Adrenal gland (tissue), 12 donors: ENCODE data around the gene ENDOG. TPM values are rescaled to one million over a fixed set of nuclear protein-coding genes. Genes with fewer than 3 reads are reported as not detected.
A peak's percentile ranks its signal among the peaks of the same experiment; 100 is the strongest.
"Not testable (repeated sequence)": the region's sequence is repeated elsewhere in the genome, so short reads cannot be mapped to it uniquely, and the experiment has no call there.

Experiments used
- DNase-seq, 7 donors: peaks; one replicate each; pipeline ENCODE4 v3.0.0-alpha.2; 2019 to 2020
- H3K27ac ChIP-seq, 5 donors: fragments of 200-600 bp; sonication (generic) in 4 of 5; 1 replicate in 3 of 5; 2 replicates in 2 of 5; pipeline versions ENCODE4 v1.5.1 to v1.8.0; 2016 to 2020; ENCODE audit warnings: mild to moderate bottlenecking in 1 of 5
- H3K27me3 ChIP-seq: fragments of 200-600 bp; 2 replicates; pipeline ENCODE4 v1.8.0; 2021
- H3K36me3 ChIP-seq, 2 donors: fragments of 200-600 bp; replicated peaks in 1 of 2; 1 replicate in 1 of 2; 2 replicates in 1 of 2; pipeline versions ENCODE4 v1.5.1 to v1.8.0; 2018 to 2022
- H3K4me1 ChIP-seq, 2 donors: fragments of 200-600 bp; replicated peaks in 1 of 2; 1 replicate in 1 of 2; 2 replicates in 1 of 2; pipeline versions ENCODE4 v1.5.1 to v1.8.0; 2018 to 2021
- H3K4me3 ChIP-seq, 4 donors: fragments of 200-600 bp; sonication (generic) in 3 of 4; one replicate each; pipeline ENCODE4 v1.5.1; 2016 to 2018
- H3K9me3 ChIP-seq, 3 donors: fragments of 200-600 bp; sonication (generic) in 1 of 3; replicated peaks in 1 of 3; 1 replicate in 2 of 3; 2 replicates in 1 of 3; pipeline versions ENCODE4 v1.5.1 to v1.8.0; 2016 to 2021
- POLR2A ChIP-seq, 2 donors: fragments of 450-650 bp; IDR thresholded peaks; one replicate each; pipeline ENCODE4 v1.6.1; 2017; ENCODE audit warnings: antibody characterized with exemption in 2 of 2, mild to moderate bottlenecking in 2 of 2, moderate library complexity in 1 of 2
- WGBS, 4 donors: extraction: QIAGEN DNeasy Blood & Tissue Kit in 2 of 4; methylation state at CpG; one replicate each; pipeline versions ENCODE4 v1.1.5 to v1.1.7; 2013 to 2017; 5-methylcytosine and 5-hydroxymethylcytosine counted together
- intact Hi-C, 2 donors: fragments of 100-400 bp; cut with DNase I; formaldehyde crosslinking; loops; one replicate each; pipeline versions ENCODE4 v1.14.1 to v1.15.0; 2022 to 2023
- polyA plus RNA-seq, 3 donors: library from polyadenylated mRNA; stranded (reverse); fragments of 200-250 nt in 2 of 3; fragments of 350-450 nt in 1 of 3; fragmentation: Illumina TruSeq in 1 of 3; extraction: RNeasy Lipid Tissue Mini Kit (QIAGEN cat#74804) in 1 of 3; gene quantifications; one replicate each; pipeline ENCODE4 v1.2.3, GENCODE V29; 2013 to 2014
- total RNA-seq, 9 donors: library from RNA; depleted of rRNA in 4 of 9; stranded (reverse); fragments of >200 nt in 4 of 9; fragments of 120-200 nt in 1 of 9; fragmentation: NEBNext Ultra II Directional in 1 of 9; extraction: Animal tissue kit (Norgen Biotek cat#: 25700) in 1 of 9; gene quantifications; one replicate each; pipeline versions ENCODE4 v1.1.0 to v1.2.4, GENCODE V29; 2013 to 2023
- TF ChIP-seq, protein P1 (sequence below), 6 experiments: fragments of 450-650 bp in 4 of 6; fragments of 200-600 bp in 2 of 6; sonication (generic) in 1 of 6; IDR thresholded peaks; 1 replicate in 5 of 6; 2 replicates in 1 of 6; pipeline versions ENCODE4 v1.5.1 to v1.8.0; 2016 to 2021; ENCODE audit warnings: antibody characterized with exemption in 6 of 6, mild to moderate bottlenecking in 2 of 6, moderate library complexity in 1 of 6
- donor health status: healthy with polysubstance abuse.
- donor health status: Bipolar disorder and iron deficiency.
- donor health status: DM: yes; HTN: yes; CAD: no.
- donor health status: DM: no; HTN: no; CAD: no.
- donor health status: DM: no; HTN: no; CAD: no.
- donor health status: DM: yes; HTN: yes; CAD: no.

Gene ENDOG
- total and polyA plus RNA-seq, 12 donors, result 4.9 to 113 (median 32.1) TPM

DNA sequence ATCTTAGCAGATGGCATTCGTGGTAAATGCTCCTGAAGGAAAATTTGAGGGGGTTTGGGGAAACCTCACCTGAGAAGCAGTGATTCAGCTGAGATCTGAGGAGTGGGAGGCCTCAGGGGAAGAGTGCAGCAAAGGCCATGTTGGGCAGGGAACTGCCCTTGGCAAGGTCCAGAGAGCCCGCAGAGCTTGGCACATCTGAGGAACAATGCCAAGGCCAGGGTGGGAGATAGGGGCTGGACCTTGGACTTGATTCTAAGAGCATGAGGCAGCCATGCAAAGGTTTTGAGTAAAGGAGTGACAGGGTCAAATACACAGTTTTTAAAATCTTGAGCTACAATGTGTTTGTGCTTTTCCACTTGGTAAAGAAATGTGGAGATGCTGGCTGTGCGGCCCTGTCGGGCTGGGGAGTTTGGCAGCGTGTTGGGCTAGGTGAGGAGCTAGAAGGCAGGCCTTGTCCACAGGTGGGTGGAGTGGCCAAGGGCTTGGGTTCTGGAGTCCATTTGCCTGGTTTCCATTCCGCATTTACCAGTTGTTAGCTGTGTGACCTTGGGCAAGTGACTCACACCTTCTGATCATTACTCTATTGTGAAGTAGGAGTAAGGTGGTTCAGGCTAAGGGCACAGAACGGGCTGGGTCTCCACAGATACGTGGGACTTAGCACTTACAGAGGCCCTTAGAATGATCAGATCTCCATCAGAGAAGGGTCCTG lies 25.2 kb upstream of the ENDOG start:
- 36 to 67% (median 47%) methylated on average over 8 of the region's 8 CpGs for WGBS, 4 donors
- peaks cover 7 to 28% of the 10 kb centered on the region in 2 donors for H3K4me1 ChIP-seq
- intact Hi-C loops, result no loop called here

DNA sequence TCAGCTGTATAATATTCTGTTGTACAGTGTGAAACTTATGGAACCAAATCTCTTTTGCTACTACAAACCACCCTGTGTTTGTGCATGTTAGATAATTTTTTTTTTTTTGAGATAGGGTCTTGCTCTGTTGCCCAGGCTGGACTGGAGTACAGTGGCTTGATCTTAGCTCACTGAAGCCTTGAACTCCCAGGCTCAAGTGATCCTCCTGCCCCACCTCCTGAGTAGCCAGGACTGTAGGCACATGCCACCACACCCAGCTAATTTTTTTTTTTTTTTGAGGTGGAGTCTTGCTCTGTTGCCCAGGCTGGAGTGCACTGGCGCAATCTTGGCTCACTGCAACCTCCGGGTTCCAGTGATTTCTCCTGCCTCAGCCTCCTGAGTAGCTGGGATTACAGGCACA lies 23.3 kb upstream of the ENDOG start:
- DNase-seq, H3K27me3 ChIP-seq, H3K4me3 ChIP-seq, intact Hi-C loops, H3K27ac ChIP-seq, H3K9me3 ChIP-seq: not testable (repeated sequence)
- H3K4me1 ChIP-seq, result peaks cover 4 to 21% of the 10 kb centered on the region in 2 donors
- WGBS, 4 donors, result 41 to 55% (median 47%) methylated on average over 2 of the region's 2 CpGs
- peaks cover 0 to 76% of the 10 kb centered on the region in 2 donors for H3K36me3 ChIP-seq

More for the DNA sequence above, 25.2 kb upstream of the ENDOG start:
- peak in 6 of 7 donors; percentile 55 to 73 (median 68) for DNase-seq
- no peak overlapping the region for H3K4me3 ChIP-seq
- no peaks in the 10 kb centered on the region for H3K27me3 ChIP-seq
- peak overlapping the region in 4 of 5 donors; percentile 6 to 80 (median 64) for H3K27ac ChIP-seq
- peaks cover 0 to 61% of the 10 kb centered on the region in 2 donors for H3K36me3 ChIP-seq
- H3K9me3 ChIP-seq, result no peaks in the 10 kb centered on the region
- TF ChIP-seq, protein P1, sequence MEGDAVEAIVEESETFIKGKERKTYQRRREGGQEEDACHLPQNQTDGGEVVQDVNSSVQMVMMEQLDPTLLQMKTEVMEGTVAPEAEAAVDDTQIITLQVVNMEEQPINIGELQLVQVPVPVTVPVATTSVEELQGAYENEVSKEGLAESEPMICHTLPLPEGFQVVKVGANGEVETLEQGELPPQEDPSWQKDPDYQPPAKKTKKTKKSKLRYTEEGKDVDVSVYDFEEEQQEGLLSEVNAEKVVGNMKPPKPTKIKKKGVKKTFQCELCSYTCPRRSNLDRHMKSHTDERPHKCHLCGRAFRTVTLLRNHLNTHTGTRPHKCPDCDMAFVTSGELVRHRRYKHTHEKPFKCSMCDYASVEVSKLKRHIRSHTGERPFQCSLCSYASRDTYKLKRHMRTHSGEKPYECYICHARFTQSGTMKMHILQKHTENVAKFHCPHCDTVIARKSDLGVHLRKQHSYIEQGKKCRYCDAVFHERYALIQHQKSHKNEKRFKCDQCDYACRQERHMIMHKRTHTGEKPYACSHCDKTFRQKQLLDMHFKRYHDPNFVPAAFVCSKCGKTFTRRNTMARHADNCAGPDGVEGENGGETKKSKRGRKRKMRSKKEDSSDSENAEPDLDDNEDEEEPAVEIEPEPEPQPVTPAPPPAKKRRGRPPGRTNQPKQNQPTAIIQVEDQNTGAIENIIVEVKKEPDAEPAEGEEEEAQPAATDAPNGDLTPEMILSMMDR (IDR thresholded peaks at IDR 0.05), result no peak
- TF ChIP-seq POLR2A (IDR thresholded peaks at IDR 0.05), result no peak

DNA sequence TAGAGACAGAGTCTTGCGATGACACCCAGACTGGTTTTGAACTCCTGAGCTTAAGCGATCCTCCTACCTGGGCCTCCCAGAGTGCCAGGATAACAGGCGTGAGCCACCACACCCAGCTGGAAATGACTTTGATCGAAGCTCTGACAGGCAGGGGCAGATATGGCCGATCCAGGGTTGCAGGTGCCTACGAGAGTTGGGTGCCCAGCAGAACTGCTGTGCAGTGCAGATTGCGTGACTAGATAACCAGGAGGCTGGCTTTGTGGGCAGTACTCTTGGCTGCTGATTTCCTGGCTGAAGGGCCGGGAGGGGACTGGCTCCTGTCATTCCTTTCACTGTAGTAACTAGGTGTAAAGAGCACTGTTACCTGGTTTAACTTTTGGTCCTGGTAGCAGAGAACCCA lies 19.4 kb upstream of the ENDOG start:
- H3K4me3 ChIP-seq, result no peak overlapping the region
- no peaks in the 10 kb centered on the region for H3K4me1 ChIP-seq
- TF ChIP-seq, protein P1 (IDR thresholded peaks at IDR 0.05), result no peak
- TF ChIP-seq POLR2A (IDR thresholded peaks at IDR 0.05), result no peak
- DNase-seq, result no peak
- intact Hi-C loops, result no loop called here
- H3K9me3 ChIP-seq, result no peaks in the 10 kb centered on the region
- 66 to 95% (median 89%) methylated on average over 5 to 8 of the region's 8 CpGs for WGBS, 4 donors
- peaks cover 0 to 69% of the 10 kb centered on the region in 2 donors for H3K36me3 ChIP-seq
- no peaks in the 10 kb centered on the region for H3K27me3 ChIP-seq
- H3K27ac ChIP-seq, result no peak overlapping the region

DNA sequence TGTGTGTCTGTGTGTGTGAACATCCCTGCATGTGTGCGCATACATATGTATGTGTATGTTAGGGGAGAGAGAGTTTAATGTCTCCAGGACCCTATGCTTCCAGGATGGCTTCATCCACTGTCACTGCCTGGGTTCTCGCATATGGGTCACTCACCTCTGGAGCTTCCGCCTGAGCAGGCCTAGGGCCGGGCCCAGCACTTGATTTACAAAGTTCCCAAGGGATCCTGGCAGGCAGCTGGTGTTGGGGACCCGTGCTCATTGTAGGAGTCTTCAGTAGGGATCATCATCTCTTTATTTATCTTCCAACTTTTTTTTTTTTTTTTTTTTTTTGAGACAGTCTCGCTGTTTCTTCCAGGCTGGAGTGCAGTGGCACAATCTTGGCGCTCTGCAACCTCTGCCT lies 18.2 kb upstream of the ENDOG start:
- no peak overlapping the region for H3K27ac ChIP-seq
- intact Hi-C loops, result no loop called here
- no peaks in the 10 kb centered on the region for H3K27me3 ChIP-seq
- WGBS, 4 donors, result 95 to 98% (median 96%) methylated on average over 7 of the region's 7 CpGs
- DNase-seq, result no peak
- peaks cover 0 to 72% of the 10 kb centered on the region in 2 donors for H3K36me3 ChIP-seq
- no peaks in the 10 kb centered on the region for H3K9me3 ChIP-seq
- no peak overlapping the region for H3K4me3 ChIP-seq
- H3K4me1 ChIP-seq, result no peaks in the 10 kb centered on the region
- TF ChIP-seq, protein P1 (IDR thresholded peaks at IDR 0.05), result no peak
- no peak for TF ChIP-seq POLR2A (IDR thresholded peaks at IDR 0.05)

DNA sequence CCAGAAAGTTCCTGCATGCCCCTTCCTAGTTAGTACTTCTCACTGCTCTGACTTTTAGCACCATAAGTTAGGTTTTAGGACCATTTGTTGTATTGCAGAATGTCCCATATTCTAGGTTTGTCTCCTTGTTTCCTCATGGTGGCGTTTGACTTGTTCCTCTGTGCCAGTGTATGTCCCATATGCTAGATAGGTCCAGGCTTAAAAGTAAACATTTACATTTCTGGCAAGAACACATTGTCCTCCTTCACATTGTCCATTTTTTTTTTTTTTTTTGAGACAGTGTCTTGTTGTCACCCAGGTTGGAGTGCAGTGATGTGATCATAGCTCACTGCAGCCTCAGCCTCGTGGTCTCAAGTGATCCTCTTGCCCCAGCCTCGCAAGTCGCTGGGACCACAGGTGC lies 15.8 kb upstream of the ENDOG start:
- peaks cover 0 to 87% of the 10 kb centered on the region in 2 donors for H3K36me3 ChIP-seq
- H3K27me3 ChIP-seq, result no peaks in the 10 kb centered on the region
- H3K4me3 ChIP-seq, result no peak overlapping the region
- DNase-seq, result no peak
- H3K4me1 ChIP-seq, result no peaks in the 10 kb centered on the region
- intact Hi-C loops, result no loop called here
- no peak for TF ChIP-seq POLR2A (IDR thresholded peaks at IDR 0.05)
- TF ChIP-seq, protein P1 (IDR thresholded peaks at IDR 0.05), result no peak
- no peaks in the 10 kb centered on the region for H3K9me3 ChIP-seq
- H3K27ac ChIP-seq, result no peak overlapping the region
- 94 to 97% (median 96%) methylated on average over 4 of the region's 4 CpGs for WGBS, 4 donors
